ENCODE measurements around the gene REPS1.

The REPS1 gene

GRCh38 chr6:138914701-138915100, 73.4 kb downstream of the REPS1 start:
- DNase-seq: no peak

DNA sequence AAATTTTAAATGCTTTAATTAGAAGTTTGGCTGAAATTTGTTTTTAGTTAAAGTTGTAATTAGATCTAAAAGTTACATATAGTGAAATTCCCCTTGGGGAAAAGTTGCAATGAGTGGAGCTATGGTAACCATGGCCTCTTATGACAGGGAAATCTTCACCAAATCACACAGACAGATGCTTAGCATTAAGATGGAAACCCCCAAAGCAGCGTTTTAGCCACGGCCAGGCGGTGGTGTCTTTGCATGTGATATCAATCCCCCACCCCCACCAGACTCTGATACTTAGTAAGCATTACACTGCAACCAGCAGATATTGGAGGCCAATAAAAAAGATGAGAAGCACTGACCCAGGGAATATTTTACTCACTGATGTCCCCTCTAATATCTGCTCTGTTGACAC, 75.7 kb downstream of the REPS1 start:
- no peak for DNase-seq

DNA sequence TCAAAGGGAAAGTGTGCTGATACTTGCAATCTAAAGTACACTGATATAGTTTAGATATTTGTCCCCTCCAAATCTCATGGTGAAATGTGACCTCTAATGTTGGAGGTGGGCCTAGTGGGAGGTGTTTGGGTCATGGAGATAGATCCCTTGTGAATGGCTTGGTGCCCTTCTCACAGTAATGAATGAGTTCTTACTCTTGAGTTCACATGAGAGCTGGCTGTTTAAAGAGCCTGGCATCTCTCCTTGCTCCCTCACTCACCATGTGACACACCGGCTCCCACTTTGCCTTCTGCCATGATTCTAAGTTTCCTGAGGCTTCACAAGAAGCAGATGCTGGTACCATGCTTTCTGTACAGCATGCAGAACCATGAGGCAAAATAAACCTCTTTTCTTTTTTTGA, 78.1 kb downstream of the REPS1 start:
- no peak for DNase-seq

DNA sequence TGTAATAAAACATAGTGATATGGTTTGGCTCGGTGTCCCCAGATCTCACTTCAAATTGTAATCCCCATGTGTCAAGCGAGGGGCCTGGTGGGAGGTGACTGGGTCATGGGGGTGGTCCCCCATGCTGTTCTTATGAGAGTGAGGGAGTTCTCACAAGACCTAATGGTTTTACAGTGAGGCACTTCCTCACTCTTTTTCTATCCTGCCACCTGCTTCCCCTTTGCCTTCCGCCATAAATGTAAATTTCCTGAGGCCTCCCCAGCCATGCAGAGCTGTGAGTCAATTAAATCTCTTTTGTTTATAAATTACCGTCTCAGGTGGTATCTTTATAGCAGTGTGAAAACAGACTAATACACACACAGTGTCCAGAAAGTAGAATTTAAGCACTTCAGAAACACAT, 78.5 kb downstream of the REPS1 start:
- no peak for DNase-seq

DNA sequence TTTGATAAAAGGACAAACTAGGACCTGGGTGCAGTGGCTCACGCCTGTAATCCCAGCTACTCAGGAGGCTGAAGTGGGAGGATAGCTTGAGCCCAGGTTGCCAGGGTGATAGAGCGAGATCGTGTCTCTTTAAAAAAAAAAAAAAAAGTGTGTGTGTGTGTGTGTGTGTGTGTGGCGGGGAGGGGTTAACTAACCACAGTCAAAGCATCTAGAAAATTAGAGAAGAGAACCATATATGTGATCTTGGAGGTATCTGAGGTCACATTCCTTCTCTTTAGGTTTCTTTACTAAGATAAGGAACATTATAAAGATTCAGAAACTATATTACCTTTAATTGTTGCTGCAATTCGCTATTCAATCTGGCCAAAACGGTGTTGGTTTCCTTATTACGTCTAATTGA, 80.9 kb downstream of the REPS1 start:
- DNase-seq: no peak

DNA sequence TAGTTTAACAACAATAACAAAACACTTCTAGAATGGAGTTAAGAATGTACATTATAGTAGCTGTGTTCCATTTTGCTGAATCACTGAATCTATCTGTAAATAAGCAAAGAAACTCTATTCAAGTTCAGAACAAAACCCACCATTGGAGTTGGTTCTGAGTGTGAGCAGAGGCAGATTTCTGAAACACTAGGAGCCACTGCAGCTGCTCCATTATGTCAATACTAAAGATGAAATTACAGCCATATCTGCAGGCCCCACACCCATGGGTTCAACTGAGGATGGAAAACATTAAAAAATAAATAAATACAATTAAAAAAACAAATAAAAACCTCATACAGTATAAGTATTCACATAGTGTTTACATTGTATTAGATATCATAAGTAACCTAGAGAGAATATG, 91.0 kb downstream of the REPS1 start:
- DNase-seq: no peak

DNA sequence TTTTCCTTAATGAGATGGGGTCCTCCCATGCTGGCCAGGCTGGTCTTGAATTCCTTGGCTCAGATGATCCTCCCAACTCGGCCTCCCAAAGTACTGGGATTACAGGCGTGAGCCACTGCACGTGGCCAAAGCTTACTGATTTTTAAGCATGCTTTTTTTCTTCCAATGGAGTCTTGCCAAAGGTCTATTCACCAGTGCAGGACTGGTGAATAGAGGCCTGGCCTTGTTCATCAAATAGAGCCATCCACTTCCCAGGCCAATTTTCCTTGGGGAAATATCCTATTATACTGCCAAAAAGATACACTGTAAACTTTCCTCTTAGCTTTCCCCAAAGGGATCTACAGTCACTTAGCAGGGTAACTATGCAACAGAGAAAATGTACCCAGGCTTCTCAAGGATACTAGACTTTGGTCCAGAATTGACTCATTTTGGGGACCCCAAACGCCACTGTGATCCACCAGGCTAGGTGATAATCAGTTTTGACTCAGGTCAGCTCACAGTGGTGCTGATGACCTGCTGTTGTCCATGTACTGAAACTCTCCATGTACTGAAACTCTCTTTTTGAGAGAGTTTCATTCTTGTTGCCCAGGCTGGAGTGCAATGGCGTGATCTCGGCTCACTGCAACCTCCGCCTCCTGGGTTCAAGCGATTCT, 91.8 kb downstream of the REPS1 start:
- no peak for DNase-seq

GRCh38 chr6:138891255-138891986, 96.6 kb downstream of the REPS1 start:
- DNase-seq: no peak

- no peak for DNase-seq
These were observed 102.8 kb downstream of the REPS1 start for GRCh38 chr6:138885156-138885819.

- no peak for DNase-seq
These were observed 105.6 kb downstream of the REPS1 start for GRCh38 chr6:138882369-138883017.

- no peak for DNase-seq
These were observed 114.9 kb downstream of the REPS1 start for GRCh38 chr6:138873191-138873590.

DNA sequence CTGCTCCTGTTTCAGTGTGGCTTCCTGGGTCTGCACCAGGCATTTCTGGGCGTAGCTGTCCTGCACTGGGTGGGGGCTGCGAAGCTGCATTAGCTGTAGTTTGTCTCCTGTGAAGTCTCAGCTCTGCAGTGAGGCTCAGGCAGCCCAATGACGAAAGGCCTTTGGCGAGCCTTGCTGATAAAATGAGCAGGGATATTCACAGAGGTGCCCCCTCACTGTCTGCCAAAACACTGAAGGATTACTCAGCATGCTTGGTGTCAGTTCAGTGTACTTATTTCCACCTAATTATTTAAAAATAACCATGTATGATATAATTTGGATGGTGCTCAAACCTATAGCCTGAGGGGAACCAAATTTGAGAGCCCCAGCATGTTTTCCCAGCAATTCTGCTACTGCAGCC, 118.7 kb downstream of the REPS1 start:
- no peak for DNase-seq

DNA sequence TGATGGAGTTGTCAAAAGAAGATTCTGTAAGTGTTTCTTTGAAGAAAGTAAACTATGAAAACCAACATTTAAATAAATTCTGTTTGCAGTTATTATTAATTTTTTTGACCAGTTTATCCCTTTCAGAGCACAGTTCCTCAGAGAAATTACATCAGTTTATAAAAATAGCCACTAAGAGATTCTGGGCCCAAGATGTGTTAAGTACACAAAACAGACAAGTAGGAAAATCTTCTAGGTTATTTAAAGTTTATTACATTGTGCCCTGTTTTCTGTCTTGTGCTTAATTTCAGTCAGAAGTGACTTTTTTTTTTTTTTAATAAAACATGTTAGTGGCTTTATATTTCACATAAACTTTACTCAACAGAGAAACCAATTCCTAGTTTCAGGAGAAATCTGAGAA, 119.9 kb downstream of the REPS1 start:
- DNase-seq: no peak

- no peak for DNase-seq
These were observed 122.5 kb downstream of the REPS1 start for GRCh38 chr6:138865480-138866109.

DNA sequence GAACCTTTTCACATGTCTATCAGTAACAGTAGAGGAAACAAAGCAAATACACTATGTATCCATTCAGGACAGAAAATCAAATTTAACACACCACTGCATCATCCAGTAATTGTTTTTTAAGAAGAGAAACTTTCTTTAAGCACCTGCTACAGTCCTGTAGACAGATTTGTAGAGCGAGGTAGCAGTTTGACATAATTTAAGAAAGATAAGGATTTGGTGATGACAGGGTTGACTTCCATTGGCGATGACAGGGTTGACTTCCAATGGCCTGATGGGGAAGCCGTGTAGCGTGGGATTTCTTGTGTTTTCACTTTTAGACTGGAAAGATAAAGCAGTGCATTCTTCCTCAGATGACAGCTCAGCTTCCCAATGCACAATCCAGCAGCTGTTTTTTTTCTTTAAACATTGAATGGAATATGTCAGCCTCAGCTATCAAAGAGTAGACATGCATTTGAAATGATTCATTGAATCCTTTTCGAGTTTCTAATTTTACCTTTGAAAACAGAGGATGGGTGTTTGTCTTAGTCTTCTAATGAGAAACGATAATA, 123.6 kb downstream of the REPS1 start:
- no peak for DNase-seq

- DNase-seq: no peak
These were observed 124.7 kb downstream of the REPS1 start for GRCh38 chr6:138863321-138863720.

DNA sequence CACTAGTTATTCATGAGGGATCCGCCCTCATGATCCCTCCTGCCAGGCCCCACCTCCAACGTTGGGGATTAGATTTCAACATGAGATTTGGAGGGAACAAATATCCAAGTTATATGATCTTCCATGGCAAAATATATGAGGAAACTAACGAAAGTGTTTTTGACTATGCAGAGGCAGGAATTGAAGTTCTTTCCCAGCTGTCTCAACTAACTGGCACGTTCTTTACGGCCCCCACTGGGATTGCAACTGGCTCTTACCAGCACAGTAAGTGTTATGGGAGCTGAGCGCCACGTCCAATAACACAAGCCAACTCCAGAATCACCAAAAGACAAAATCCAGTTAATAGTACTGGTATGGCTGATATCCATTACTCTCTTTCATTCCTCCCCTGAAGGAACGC, 125.6 kb downstream of the REPS1 start:
- no peak for DNase-seq

DNA sequence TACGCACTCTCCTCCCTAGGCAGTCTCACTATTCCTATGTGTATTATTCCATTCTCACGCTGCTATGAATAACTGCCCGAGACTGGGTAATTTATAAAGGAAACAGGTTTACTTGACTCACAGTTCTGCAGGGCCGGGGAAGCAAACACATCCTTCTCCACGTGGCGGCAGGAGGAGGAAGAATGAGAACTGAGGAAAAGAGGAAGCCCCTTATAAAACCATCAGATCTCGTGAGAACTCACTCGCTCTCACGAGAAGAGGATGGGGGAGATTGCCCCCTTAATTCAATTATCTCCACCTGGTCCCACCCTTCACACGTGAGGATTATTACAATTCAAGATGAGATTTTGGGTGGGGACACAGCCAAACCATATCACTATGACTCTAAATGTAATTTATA, 130.3 kb downstream of the REPS1 start:
- no peak for DNase-seq

- DNase-seq: no peak
These were observed 131.4 kb downstream of the REPS1 start for GRCh38 chr6:138856654-138857053.
